Measurements from ENCODE around the gene KIF1A. TPM values are rescaled to one million over a fixed set of nuclear protein-coding genes. Genes with fewer than 3 reads are reported as not detected.
A peak's percentile ranks its signal among the peaks of the same experiment; 100 is the strongest.

Gene KIF1A
- total RNA-seq, 1 donor from 2014 or later: 29.9 TPM

- H3K9ac ChIP-seq: no peak overlapping the region
- no peak overlapping the region for H3K4me2 ChIP-seq
- H3K9me3 ChIP-seq (ENCODE audit: low read depth): no peaks in the 10 kb centered on the region
- TF ChIP-seq EZH2 (IDR thresholded peaks at IDR 0.05) (no peak), EZH2phosphoT487 (IDR thresholded peaks at IDR 0.05) (no peak), CTCF (IDR thresholded peaks at IDR 0.05) (no peak)
- H3K4me1 ChIP-seq: peaks cover 15% of the 10 kb centered on the region
- peaks cover 5% of the 10 kb centered on the region for H4K20me1 ChIP-seq (ENCODE audit: low read depth)
- peaks cover 12% of the 10 kb centered on the region for H3K27me3 Mint-ChIP-seq (ENCODE audit: insufficient read depth, low read depth)
- no peaks in the 10 kb centered on the region for H3K36me3 ChIP-seq
- H3K27ac Mint-ChIP-seq: no peak overlapping the region
- no peak overlapping the region for H3K27ac ChIP-seq
- peaks cover 19% of the 10 kb centered on the region for H3K4me1 Mint-ChIP-seq
- DNase-seq (ENCODE audit: low spot score): no peak
- no peak overlapping the region for H2AFZ ChIP-seq (replicated peaks)
- peaks cover 18% of the 10 kb centered on the region for H3F3A ChIP-seq (ENCODE audit: low read depth)
- H3K4me3 ChIP-seq: no peak overlapping the region
- no peaks in the 10 kb centered on the region for H3K36me3 Mint-ChIP-seq
- H3K27me3 ChIP-seq: no peaks in the 10 kb centered on the region
- H3K4me3 Mint-ChIP-seq: no peak overlapping the region
- H3K9me3 Mint-ChIP-seq: peaks cover 12% of the 10 kb centered on the region
- no peaks in the 10 kb centered on the region for H3K79me2 ChIP-seq (ENCODE audit: low read depth)
These were observed 30.0 kb upstream of the KIF1A start for GRCh38 chr2:240850026-240850425.

GRCh38 chr2:240848900-240849680 lies 29.1 kb upstream of the KIF1A start:
- no peak overlapping the region for H3K27ac ChIP-seq
- peaks cover 5% of the 10 kb centered on the region for H4K20me1 ChIP-seq (ENCODE audit: low read depth)
- Mint-ChIP-seq H3K27me3 (ENCODE audit: insufficient read depth, low read depth) (peaks cover 17% of the 10 kb centered on the region), H3K4me1 (peaks cover 19% of the 10 kb centered on the region), H3K9me3 (peaks cover 3% of the 10 kb centered on the region), H3K27ac (no peak overlapping the region), H3K4me3 (peak overlapping the region; percentile 0), H3K36me3 (no peaks in the 10 kb centered on the region)
- no peaks in the 10 kb centered on the region for H3K27me3 ChIP-seq
- peaks cover 15% of the 10 kb centered on the region for H3K4me1 ChIP-seq
- no peak overlapping the region for H3K4me2 ChIP-seq
- TF ChIP-seq CTCF (IDR thresholded peaks at IDR 0.05) (no peak), EZH2phosphoT487 (IDR thresholded peaks at IDR 0.05) (no peak), EZH2 (IDR thresholded peaks at IDR 0.05) (no peak)
- H2AFZ ChIP-seq (replicated peaks): no peak overlapping the region
- H3K9me3 ChIP-seq (ENCODE audit: low read depth): no peaks in the 10 kb centered on the region
- peaks cover 18% of the 10 kb centered on the region for H3F3A ChIP-seq (ENCODE audit: low read depth)
- H3K4me3 ChIP-seq: no peak overlapping the region
- H3K9ac ChIP-seq: no peak overlapping the region
- H3K79me2 ChIP-seq (ENCODE audit: low read depth): no peaks in the 10 kb centered on the region
- H3K36me3 ChIP-seq: no peaks in the 10 kb centered on the region
- peak; percentile 56 for DNase-seq (ENCODE audit: low spot score)

- Histone ChIP-seq H3K79me2 (ENCODE audit: low read depth) (no peaks in the 10 kb centered on the region), H3K27ac (no peak overlapping the region), H3F3A (ENCODE audit: low read depth) (peaks cover 24% of the 10 kb centered on the region), H3K4me1 (peaks cover 15% of the 10 kb centered on the region), H3K9ac (no peak overlapping the region), H4K20me1 (ENCODE audit: low read depth) (peaks cover 5% of the 10 kb centered on the region), H3K27me3 (no peaks in the 10 kb centered on the region), H3K4me2 (no peak overlapping the region), H3K4me3 (no peak overlapping the region), H2AFZ (replicated peaks) (no peak overlapping the region), H3K9me3 (ENCODE audit: low read depth) (no peaks in the 10 kb centered on the region), H3K36me3 (no peaks in the 10 kb centered on the region)
- peaks cover 21% of the 10 kb centered on the region for H3K27me3 Mint-ChIP-seq (ENCODE audit: insufficient read depth, low read depth)
- TF ChIP-seq EZH2phosphoT487 (IDR thresholded peaks at IDR 0.05) (no peak), EZH2 (IDR thresholded peaks at IDR 0.05) (no peak), CTCF (IDR thresholded peaks at IDR 0.05) (no peak)
- H3K9me3 Mint-ChIP-seq: peaks cover 2% of the 10 kb centered on the region
- no peak overlapping the region for H3K27ac Mint-ChIP-seq
- peaks cover 19% of the 10 kb centered on the region for H3K4me1 Mint-ChIP-seq
- no peaks in the 10 kb centered on the region for H3K36me3 Mint-ChIP-seq
- no peak for DNase-seq (ENCODE audit: low spot score)
- peak overlapping the region; percentile 14 for H3K4me3 Mint-ChIP-seq
These were observed 27.8 kb upstream of the KIF1A start for GRCh38 chr2:240847817-240848216.
